Panc1 (cell line): ENCODE data around the gene ITPRIP. TPM values are rescaled to one million over a fixed set of nuclear protein-coding genes. Genes with fewer than 3 reads are reported as not detected.
A peak's percentile ranks its signal among the peaks of the same experiment; 100 is the strongest.

Experiments used
- ATAC-seq: fragments of 200-7000 bp; cut with Tn5 transposase; 2 replicates; pipeline ENCODE4 v1.9.1; 2020; ENCODE audit warnings: mild to moderate bottlenecking, moderate library complexity
- BruUV-seq: library from RNA; stranded (reverse); fragments of 400-500 nt; replicated peaks from 2 replicates; lab custom pipeline; 2021; lab: Mats Ljungman, UMichigan
- CTCF ChIA-PET: fragments of 300-600 bp; sonication (Branson Sonifier 250); formaldehyde crosslinking; loops from one replicate; lab custom pipeline; 2022; ENCODE audit warnings: antibody characterized with exemption; lab: Charles Lee
- POLR2A ChIA-PET: fragments of 300-600 bp; sonication (Branson Sonifier 250); formaldehyde crosslinking; loops from one replicate; lab custom pipeline; 2022; ENCODE audit warnings: antibody characterized with exemption; lab: Charles Lee
- DNase-seq: peaks from one replicate; pipeline ENCODE4 v3.0.0-alpha.2; 2010; ENCODE audit warnings: low read depth, low spot score
- H3K27ac ChIP-seq: 2 replicates; pipeline ENCODE4 v1.5.1; 2011; ENCODE audit warnings: mild to moderate bottlenecking, low read length, inconsistent platforms
- H3K27me3 ChIP-seq: fragments of 200-500 bp; sonication (Bioruptor generic); 2 replicates; pipeline ENCODE4 v1.6.0; 2014; ENCODE audit warnings: low read length, inconsistent platforms; ENCODE audit not compliant: control insufficient read depth, insufficient read depth
- H3K36me3 ChIP-seq: fragments of 200-500 bp; sonication (Bioruptor generic); 2 replicates; pipeline ENCODE4 v1.5.1; 2014; ENCODE audit warnings: inconsistent platforms, mild to moderate bottlenecking, low read length, moderate library complexity; ENCODE audit not compliant: control insufficient read depth, insufficient read depth
- H3K4me1 ChIP-seq: 2 replicates; pipeline ENCODE4 v1.5.1; 2011; ENCODE audit warnings: inconsistent platforms, mild to moderate bottlenecking, low read length, moderate library complexity; ENCODE audit not compliant: control insufficient read depth, insufficient read depth
- H3K4me3 ChIP-seq, 2 experiments: 2 replicates each; pipeline ENCODE4 v1.5.1; 2011 to 2012; ENCODE audit warnings: low read depth in 2 of 2, low read length in 2 of 2, mild to moderate bottlenecking in 2 of 2, inconsistent platforms in 1 of 2, moderate library complexity in 1 of 2
- H3K9me3 ChIP-seq: fragments of 200-500 bp; sonication (Bioruptor generic); 2 replicates; pipeline ENCODE4 v1.5.1; 2014; ENCODE audit warnings: low read depth, mild to moderate bottlenecking, inconsistent platforms, low read length, moderate library complexity; ENCODE audit not compliant: control insufficient read depth, insufficient read depth
- CTCF ChIP-seq: fragments of 450-650 bp; IDR thresholded peaks from 2 replicates; pipeline ENCODE4 v1.5.1; 2017; ENCODE audit warnings: mild to moderate bottlenecking
- POLR2AphosphoS5 ChIP-seq: IDR thresholded peaks from 2 replicates; pipeline ENCODE4 v1.6.1; 2012; ENCODE audit warnings: mild to moderate bottlenecking, low read depth, low read length, moderate library complexity
- REST ChIP-seq, 2 experiments: IDR thresholded peaks; 2 replicates each; pipeline ENCODE4 v1.6.1; 2011 to 2012; ENCODE audit warnings: low read depth in 2 of 2, control low read depth in 1 of 2, low read length in 1 of 2, mild to moderate bottlenecking in 1 of 2, moderate library complexity in 1 of 2; ENCODE audit not compliant: insufficient read depth in 1 of 2
- SIN3A ChIP-seq: IDR thresholded peaks from 2 replicates; pipeline ENCODE4 v1.6.1; 2012; ENCODE audit warnings: low read depth, mild to moderate bottlenecking, low read length, moderate library complexity, borderline replicate concordance; ENCODE audit not compliant: insufficient read depth
- TCF7L2 ChIP-seq: IDR thresholded peaks from 2 replicates; pipeline ENCODE4 v1.6.1; 2011; ENCODE audit warnings: mild to moderate bottlenecking, low read depth, low read length, inconsistent platforms
- in situ Hi-C: cut with HindIII; loops from 2 replicates; pipeline ENCODE4 v1.10.0; 2016; ENCODE audit warnings: low sequenced_read_pairs, low pct_unique_long_range_greater_than_20kb
- intact Hi-C: fragments of 100-400 bp; cut with micrococcal nuclease; formaldehyde crosslinking; loops from one replicate; pipeline ENCODE4 v1.10.0; 2022; ENCODE audit not compliant: unreplicated experiment
- total RNA-seq: library from RNA; stranded (reverse); gene quantifications from one replicate; pipeline ENCODE4 v1.2.1, GENCODE V29; 2021; ENCODE audit not compliant: unreplicated experiment

The ITPRIP gene
- total RNA-seq, 1 experiment from 2014 or later, result 55.0 TPM

- no peak for ATAC-seq
- intact Hi-C loops (no loop called here), in situ Hi-C loops (no loop called here)
- ChIA-PET CTCF (no interaction called here), POLR2A (interaction anchor here (0.6 kb wide), 1 partner anchor 16 kb away, joined by 5 read pairs; no protein-coding TSS in a partner anchor)
- BruUV-seq, result no TSS peak
- Histone ChIP-seq H3K36me3 (peaks cover 4% of the 10 kb centered on the region; the same call in 1 of the 2 replicates), H3K27ac (peak overlapping the region; percentile 99), H3K9me3 (no peaks in the 10 kb centered on the region), H3K27me3 (no peaks in the 10 kb centered on the region), H3K4me1 (peaks cover 41% of the 10 kb centered on the region), H3K4me3 (peak overlapping the region in 1 of 2 experiments; percentile 83; a peak in 3 of 4 replicates)
- no peak for TF ChIP-seq CTCF
- no peak for TF ChIP-seq SIN3A
- no peak for TF ChIP-seq TCF7L2
- no peak for TF ChIP-seq REST (IDR thresholded peaks at IDR 0.05; ENCODE audit: insufficient read depth in 1 of 2, low read depth in 2 of 2, low read length in 1 of 2)
- TF ChIP-seq POLR2AphosphoS5, result no peak
- no peak for DNase-seq
Observed at GRCh38 chr10:104340111-104340526, 1.9 kb upstream of the ITPRIP start.

GRCh38 chr10:104339469-104340110 is 1.3 kb upstream of the ITPRIP start:
- peaks cover 4% of the 10 kb centered on the region; the same call in 1 of the 2 replicates for H3K36me3 ChIP-seq
- peak overlapping the region; percentile 83 to 86 for H3K4me3 ChIP-seq
- no peaks in the 10 kb centered on the region for H3K9me3 ChIP-seq
- ATAC-seq (no peak), DNase-seq (no peak)
- POLR2A ChIA-PET, result interaction anchor here (0.6 to 0.7 kb wide), 2 partner anchors 17 to 44 kb away, joined by 3 to 5 read pairs; no protein-coding TSS in a partner anchor
- H3K27me3 ChIP-seq, result no peaks in the 10 kb centered on the region
- peaks cover 46% of the 10 kb centered on the region for H3K4me1 ChIP-seq
- H3K27ac ChIP-seq, result peak overlapping the region; percentile 99
- CTCF ChIA-PET, result interaction anchor here (0.6 kb wide), 1 partner anchor 72 kb away, joined by 10 read pairs; no protein-coding TSS in a partner anchor
- intact Hi-C loops, result no loop called here
- BruUV-seq, result no TSS peak
- in situ Hi-C loops, result no loop called here
- TF ChIP-seq TCF7L2, result no peak

- no TSS peak for BruUV-seq
- ChIA-PET CTCF (interaction anchor here (0.7 to 1.3 kb wide), 4 partner anchors 12 to 45 kb away, joined by 3 to 11 read pairs (median 4); no protein-coding TSS in a partner anchor), POLR2A (no interaction called here)
- peak overlapping the region; percentile 83 to 86 for H3K4me3 ChIP-seq
- DNase-seq (no peak), ATAC-seq (peak; percentile 34)
- H3K9me3 ChIP-seq, result no peaks in the 10 kb centered on the region
- no peaks in the 10 kb centered on the region for H3K27me3 ChIP-seq
- peaks cover 60% of the 10 kb centered on the region for H3K4me1 ChIP-seq
- intact Hi-C loops (no loop called here), in situ Hi-C loops (no loop called here)
- peaks cover 4% of the 10 kb centered on the region; the same call in 1 of the 2 replicates for H3K36me3 ChIP-seq
- TF ChIP-seq CTCF (no peak), POLR2AphosphoS5 (no peak), SIN3A (no peak; the same call in 1 of the 2 replicates), REST (IDR thresholded peaks at IDR 0.05; ENCODE audit: insufficient read depth in 1 of 2, low read depth in 2 of 2, low read length in 1 of 2) (no peak), TCF7L2 (no peak)
- peak overlapping the region; percentile 99 for H3K27ac ChIP-seq
Observed at GRCh38 chr10:104337521-104337984, 712 bp downstream of the ITPRIP start.
